H1 (cell line): Measurements from ENCODE around the gene MT2A. TPM values are rescaled to one million over a fixed set of nuclear protein-coding genes. Genes with fewer than 3 reads are reported as not detected.

Source experiments
- CTCF ChIA-PET: fragments of 300-600 bp; sonication (Branson Sonifier 250); formaldehyde crosslinking; loops from one replicate; lab custom pipeline; 2021; ENCODE audit not compliant: partially characterized antibody; lab: Charles Lee
- POLR2A ChIA-PET: fragments of 300-600 bp; sonication (Branson Sonifier 250); formaldehyde crosslinking; loops from one replicate; lab custom pipeline; 2021; ENCODE audit warnings: inconsistent platforms; ENCODE audit not compliant: partially characterized antibody; lab: Charles Lee
- DNase-seq, 2 experiments: peaks; one replicate each; pipeline versions ENCODE4 v3.0.0 to v3.0.0-alpha.2; 2010 to 2022; ENCODE audit warnings: low spot score in 2 of 2, low read depth in 1 of 2, mixed read lengths in 1 of 2
- FAIRE-seq: peaks from 2 replicates; lab custom pipeline; 2011; peaks lifted over from hg19 to GRCh38; lab: Jason Lieb, UNC
- H2AFZ ChIP-seq: 2 replicates; pipeline ENCODE4 v1.8.1; 2012; ENCODE audit warnings: low read length, inconsistent platforms
- H2AK5ac ChIP-seq: 2 replicates; pipeline ENCODE4 v1.6.1; 2013; ENCODE audit warnings: low read depth, low read length
- H2BK120ac ChIP-seq: replicated peaks from 2 replicates; pipeline ENCODE3; 2013; ENCODE audit warnings: low read depth, low read length, inconsistent platforms
- H2BK12ac ChIP-seq: 2 replicates; pipeline ENCODE4 v1.6.1; 2013; ENCODE audit warnings: low read depth, low read length
- H2BK15ac ChIP-seq: 2 replicates; pipeline ENCODE4 v1.6.1; 2013; ENCODE audit warnings: low read length
- H2BK20ac ChIP-seq: 2 replicates; pipeline ENCODE4 v1.6.1; 2013; ENCODE audit warnings: low read length
- H2BK5ac ChIP-seq: 2 replicates; pipeline ENCODE4 v1.6.1; 2013; ENCODE audit warnings: low read depth, low read length
- H3K14ac ChIP-seq: 2 replicates; pipeline ENCODE4 v1.6.1; 2013; ENCODE audit warnings: inconsistent platforms; ENCODE audit not compliant: insufficient read length
- H3K18ac ChIP-seq: 2 replicates; pipeline ENCODE4 v1.6.1; 2013; ENCODE audit warnings: low read length; ENCODE audit errors: extremely low read depth
- H3K23ac ChIP-seq: 2 replicates; pipeline ENCODE4 v1.6.1; 2013; ENCODE audit warnings: inconsistent platforms; ENCODE audit not compliant: insufficient read length
- H3K23me2 ChIP-seq: 2 replicates; pipeline ENCODE4 v1.6.1; 2013; ENCODE audit warnings: low read depth, low read length
- H3K27ac ChIP-seq: 2 replicates; pipeline ENCODE4 v1.6.1; 2011; ENCODE audit warnings: low read depth, low read length, inconsistent platforms
- H3K27me3 ChIP-seq, 4 experiments: replicated peaks in 1 of 4; 1 replicate in 1 of 4; 2 replicates in 3 of 4; pipeline versions ENCODE4 v1.6.1 to v1.8.1; 2011 to 2013; ENCODE audit warnings: low read length in 3 of 4, mild to moderate bottlenecking in 3 of 4, inconsistent platforms in 2 of 4, mixed read lengths in 2 of 4, moderate library complexity in 1 of 4; ENCODE audit not compliant: control insufficient read depth in 3 of 4, insufficient read depth in 3 of 4; ENCODE audit errors: extremely low read depth in 1 of 4
- H3K36me3 ChIP-seq, 4 experiments: 2 replicates each; pipeline versions ENCODE4 v1.6.1 to v1.8.1; 2011 to 2013; ENCODE audit warnings: mild to moderate bottlenecking in 4 of 4, low read length in 3 of 4, moderate library complexity in 2 of 4, control low read depth in 1 of 4, inconsistent platforms in 1 of 4; ENCODE audit not compliant: insufficient read depth in 4 of 4, control insufficient read depth in 2 of 4
- H3K4ac ChIP-seq: replicated peaks from 2 replicates; pipeline ENCODE3; 2013; ENCODE audit warnings: low read length, low read depth, mixed read lengths, inconsistent platforms; ENCODE audit not compliant: insufficient read length
- H3K4me1 ChIP-seq, 4 experiments: replicated peaks in 1 of 4; 1 replicate in 1 of 4; 2 replicates in 3 of 4; pipeline versions ENCODE4 v1.6.1 to v1.8.1; 2011 to 2013; ENCODE audit warnings: low read length in 3 of 4, inconsistent platforms in 2 of 4, mixed read lengths in 1 of 4; ENCODE audit not compliant: insufficient read depth in 4 of 4, control insufficient read depth in 3 of 4
- H3K4me2 ChIP-seq, 2 experiments: 2 replicates each; pipeline versions ENCODE4 v1.6.1 to v1.8.1; 2011 to 2013; ENCODE audit warnings: low read depth in 2 of 2, low read length in 2 of 2, control low read depth in 1 of 2, inconsistent platforms in 1 of 2, mild to moderate bottlenecking in 1 of 2; ENCODE audit not compliant: insufficient read depth in 1 of 2
- H3K4me3 ChIP-seq, 4 experiments: fragments of 200-600, 300-600 bp in 1 of 4; sonication (generic), shearing (Covaris generic), sonication (Bioruptor Twin) in 1 of 4; 2 replicates each; pipeline versions ENCODE4 v1.5.1 to v1.8.1; 2011 to 2016; ENCODE audit warnings: low read length in 4 of 4, low read depth in 3 of 4, control low read depth in 2 of 4, inconsistent platforms in 2 of 4, mild to moderate bottlenecking in 2 of 4, mixed read lengths in 1 of 4, moderate library complexity in 1 of 4; ENCODE audit not compliant: insufficient read depth in 2 of 4; ENCODE audit errors: extremely low read depth in 1 of 4
- H3K56ac ChIP-seq: replicated peaks from 2 replicates; pipeline ENCODE3; 2013; ENCODE audit warnings: low read depth, mild to moderate bottlenecking, mixed read lengths, low read length, inconsistent platforms; ENCODE audit not compliant: insufficient read length
- H3K79me1 ChIP-seq: 2 replicates; pipeline ENCODE4 v1.6.1; 2013; ENCODE audit warnings: low read depth, low read length, control low read depth
- H3K79me2 ChIP-seq, 2 experiments: 2 replicates each; pipeline versions ENCODE4 v1.6.1 to v1.8.1; 2012 to 2013; ENCODE audit warnings: low read length in 2 of 2, mild to moderate bottlenecking in 2 of 2, inconsistent platforms in 1 of 2; ENCODE audit not compliant: insufficient read depth in 2 of 2, control insufficient read depth in 1 of 2
- H3K9ac ChIP-seq, 4 experiments: replicated peaks in 1 of 4; 1 replicate in 1 of 4; 2 replicates in 3 of 4; pipeline versions ENCODE4 v1.6.1 to v1.8.1; 2011 to 2013; ENCODE audit warnings: low read depth in 3 of 4, low read length in 3 of 4, control low read depth in 2 of 4, mild to moderate bottlenecking in 2 of 4, moderate library complexity in 2 of 4, inconsistent platforms in 1 of 4; ENCODE audit errors: extremely low read depth in 1 of 4
- H3K9me3 ChIP-seq, 2 experiments: 2 replicates each; pipeline versions ENCODE4 v1.6.1 to v1.8.1; 2012 to 2013; ENCODE audit warnings: mild to moderate bottlenecking in 2 of 2, moderate library complexity in 2 of 2, control low read depth in 1 of 2, inconsistent platforms in 1 of 2, low read depth in 1 of 2, low read length in 1 of 2, mixed read lengths in 1 of 2; ENCODE audit not compliant: insufficient read depth in 2 of 2
- H4K20me1 ChIP-seq, 2 experiments: replicated peaks in 1 of 2; 2 replicates each; pipeline versions ENCODE3 to v1.8.1; 2011 to 2013; ENCODE audit warnings: inconsistent platforms in 2 of 2, low read length in 2 of 2, mild to moderate bottlenecking in 1 of 2; ENCODE audit not compliant: insufficient read depth in 2 of 2, control insufficient read depth in 1 of 2
- H4K5ac ChIP-seq: 2 replicates; pipeline ENCODE4 v1.6.1; 2013; ENCODE audit warnings: low read length, low read depth, mixed read lengths, inconsistent platforms; ENCODE audit not compliant: insufficient read length
- H4K8ac ChIP-seq: 2 replicates; pipeline ENCODE4 v1.8.0; 2013; ENCODE audit warnings: mild to moderate bottlenecking, moderate library complexity, low read length, inconsistent platforms; ENCODE audit not compliant: insufficient read depth; ENCODE audit errors: extremely low read depth
- H4K91ac ChIP-seq: replicated peaks from 2 replicates; pipeline ENCODE3; 2013; ENCODE audit warnings: low read length, mixed read lengths, inconsistent platforms; ENCODE audit not compliant: insufficient read length
- CHD1 ChIP-seq: IDR thresholded peaks from 2 replicates; pipeline ENCODE4 v1.6.1; 2012; ENCODE audit warnings: low read depth, low read length, improper control_type of control experiment
- MAFK ChIP-seq: IDR thresholded peaks from 2 replicates; pipeline ENCODE4 v1.6.1; 2012; ENCODE audit warnings: low read depth, mild to moderate bottlenecking, improper control_type of control experiment, low read length
- RAD21 ChIP-seq, 2 experiments: IDR thresholded peaks in 1 of 2; conservative IDR thresholded peaks in 1 of 2; 2 replicates each; pipeline ENCODE4 v1.6.1; 2011; ENCODE audit warnings: low read depth in 2 of 2, low read length in 2 of 2, improper control_type of control experiment in 1 of 2, inconsistent platforms in 1 of 2, mild to moderate bottlenecking in 1 of 2, moderate library complexity in 1 of 2
- RBBP5 ChIP-seq: IDR thresholded peaks from 2 replicates; pipeline ENCODE4 v1.7.1; 2012; ENCODE audit warnings: low read depth, mild to moderate bottlenecking, inconsistent platforms, low read length, moderate library complexity, borderline replicate concordance
- RFX5 ChIP-seq: IDR thresholded peaks from 2 replicates; pipeline ENCODE4 v1.6.1; 2011; ENCODE audit warnings: low read depth, low read length, improper control_type of control experiment, borderline replicate concordance
- SIRT6 ChIP-seq: IDR thresholded peaks from one replicate; pipeline ENCODE4 v1.7.1; 2012; ENCODE audit warnings: low read length, inconsistent platforms
- SP4 ChIP-seq: IDR thresholded peaks from 2 replicates; pipeline ENCODE4 v1.6.1; 2012; ENCODE audit warnings: low read length, inconsistent platforms
- SRF ChIP-seq: IDR thresholded peaks from 2 replicates; pipeline ENCODE4 v1.6.1; 2011; ENCODE audit warnings: mild to moderate bottlenecking, low read depth, low read length, moderate library complexity
- USF2 ChIP-seq: IDR thresholded peaks from 2 replicates; pipeline ENCODE4 v1.6.1; 2011; ENCODE audit warnings: low read length, improper control_type of control experiment
- YY1 ChIP-seq: IDR thresholded peaks from 2 replicates; pipeline ENCODE4 v1.6.1; 2011; ENCODE audit warnings: low read depth, mild to moderate bottlenecking, low read length
- ZNF274 ChIP-seq: IDR thresholded peaks from 2 replicates; pipeline ENCODE4 v1.7.0; 2012; ENCODE audit warnings: low read length, borderline replicate concordance; ENCODE audit errors: extremely low read depth
- WGBS, 2 experiments: shearing (Covaris generic) in 1 of 2; methylation state at CpG; one replicate each; pipeline versions ENCODE4 v1.1.6 to v1.1.7; 2013 to 2015; ENCODE audit warnings: low lambda C conversion rate in 2 of 2, mixed read lengths in 2 of 2, inconsistent platforms in 1 of 2, low coverage in 1 of 2, missing lambda C conversion rate in 1 of 2; ENCODE audit not compliant: insufficient replicate concordance in 2 of 2, insufficient coverage in 1 of 2, insufficient read length in 1 of 2; ENCODE audit errors: extremely low coverage in 1 of 2, missing lambda C conversion rate in 1 of 2; 5-methylcytosine and 5-hydroxymethylcytosine counted together
- polyA plus RNA-seq, 7 experiments: library from polyadenylated mRNA; depleted of rRNA in 3 of 7; stranded (reverse) in 5 of 7; unstranded in 2 of 7; fragments of >200 nt in 5 of 7; fragments of 200-250 nt in 2 of 7; gene quantifications; 1 replicate in 5 of 7; 2 replicates in 1 of 7; 4 replicates in 1 of 7; pipeline versions ENCODE4 v1.2.1 to v1.2.3, GENCODE V29; 2011 to 2013; ENCODE audit warnings: missing spikeins in 2 of 7, mixed read lengths in 2 of 7
- total RNA-seq: library from RNA; stranded (reverse); fragmentation: NEBNext Ultra II Directional; extraction: Animal tissue kit (Norgen Biotek cat#: 25700); gene quantifications from 2 replicates; pipeline ENCODE4 v1.2.1, GENCODE V29; 2021

Gene MT2A
- total and polyA plus RNA-seq, 2 of the 8 experiments (the other 6 are each of a cell fraction or from before 2014, with no cell fraction given), result 9.5 to 30.1 TPM

GRCh38 chr16:56560447-56560846 is 47.9 kb upstream of the MT2A start:
- Histone ChIP-seq H2AFZ (no peak overlapping the region), H3K36me3 (no peaks in the 10 kb centered on the region), H3K4me1 (no peaks in the 10 kb centered on the region), H3K9ac (no peak overlapping the region), H3K14ac (no peak overlapping the region), H4K20me1 (peaks cover 0 to 3% of the 10 kb centered on the region in 2 experiments), H3K9me3 (no peaks in the 10 kb centered on the region), H4K5ac (no peak overlapping the region), H3K23ac (no peak overlapping the region), H3K18ac (no peak overlapping the region), H3K27ac (no peak overlapping the region), H3K23me2 (peaks cover 2% of the 10 kb centered on the region; the same call in 1 of the 2 replicates), H3K4ac (no peak overlapping the region), H2BK20ac (no peak overlapping the region), H4K8ac (no peak overlapping the region), H2BK120ac (no peak overlapping the region), H3K56ac (no peak overlapping the region), H3K79me2 (no peaks in the 10 kb centered on the region), H3K79me1 (no peaks in the 10 kb centered on the region), H3K27me3 (no peaks in the 10 kb centered on the region), H3K4me3 (no peak overlapping the region), H2BK12ac (no peak overlapping the region), H2BK15ac (no peak overlapping the region), H4K91ac (no peak overlapping the region), H3K4me2 (no peak overlapping the region), H2BK5ac (no peak overlapping the region), H2AK5ac (no peak overlapping the region)
- ChIA-PET POLR2A (interaction anchor here (0.9 kb wide), 1 partner anchor 96 kb away, joined by 3 read pairs; no protein-coding TSS in a partner anchor), CTCF (interaction anchor here (0.8 to 1.6 kb wide), 5 partner anchors 16 to 142 kb away, joined by 3 to 5 read pairs (median 3); no protein-coding TSS in a partner anchor)
- TF ChIP-seq ZNF274 (no peak), CHD1 (no peak), RFX5 (no peak), SIRT6 (no peak), YY1 (no peak), SRF (no peak), RBBP5 (no peak), RAD21 (IDR thresholded peaks at IDR 0.05 in 1 of 2, conservative IDR thresholded peaks at IDR 0.05 in 1 of 2; ENCODE audit: low read depth in 2 of 2, low read length in 2 of 2) (no peak), USF2 (no peak), SP4 (no peak), MAFK (no peak)
- DNase-seq (no peak), FAIRE-seq (no peak)
- WGBS, 2 experiments, result 55% methylated on average over 1 of the region's 1 CpG; no CpG with 5 or more reads in 1 of the 2 experiments
